GM06990 (cell line): ENCODE data around the gene PIPOX.
A peak's percentile ranks its signal among the peaks of the same experiment; 100 is the strongest.

Experiments used
- DNase-seq: peaks from one replicate; pipeline ENCODE4 v3.0.0-alpha.2; 2011; ENCODE audit not compliant: insufficient read length; ENCODE audit errors: extremely low read depth
- H3K27me3 ChIP-seq: replicated peaks from 2 replicates; pipeline ENCODE4 v1.6.0; 2011; ENCODE audit warnings: low read length; ENCODE audit not compliant: control insufficient read depth, insufficient read depth
- H3K36me3 ChIP-seq: 2 replicates; pipeline ENCODE4 v1.5.1; 2011; ENCODE audit warnings: low read length; ENCODE audit not compliant: control insufficient read depth, insufficient read depth
- H3K4me3 ChIP-seq: replicated peaks from 2 replicates; pipeline ENCODE4 v1.5.1; 2011; ENCODE audit warnings: low read depth, mild to moderate bottlenecking, control low read depth, low read length
- TF ChIP-seq, protein P1 (sequence below): IDR thresholded peaks from 2 replicates; pipeline ENCODE4 v1.5.1; 2011; ENCODE audit warnings: low read length, control low read depth, mild to moderate bottlenecking, inconsistent platforms; ENCODE audit not compliant: insufficient read depth, poor library complexity, severe bottlenecking

PIPOX gene

DNA sequence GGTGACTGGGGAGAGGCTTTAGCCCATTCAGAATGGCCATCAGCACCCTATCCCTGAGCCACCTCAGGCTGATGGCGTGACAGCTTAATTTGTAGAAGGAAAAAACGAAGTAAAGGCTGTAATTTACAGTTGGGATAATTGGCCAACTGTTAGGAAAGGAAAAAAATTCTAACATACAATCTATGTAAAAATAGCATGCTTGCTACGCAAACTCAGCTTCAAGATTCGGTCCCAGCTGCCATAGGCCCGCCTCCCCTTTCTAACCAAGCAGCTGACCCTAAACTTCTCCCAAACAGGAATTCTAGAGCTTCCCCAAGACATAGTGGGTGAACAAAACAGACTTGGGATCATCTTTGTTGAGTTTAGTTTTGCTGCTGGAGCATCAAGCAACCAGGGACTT is 42.0 kb upstream of the PIPOX start:
- no peak overlapping the region for H3K4me3 ChIP-seq
- H3K36me3 ChIP-seq = no peaks in the 10 kb centered on the region
- no peak for DNase-seq
- no peaks in the 10 kb centered on the region; the same call in 1 of the 2 replicates for H3K27me3 ChIP-seq
- TF ChIP-seq, protein P1, sequence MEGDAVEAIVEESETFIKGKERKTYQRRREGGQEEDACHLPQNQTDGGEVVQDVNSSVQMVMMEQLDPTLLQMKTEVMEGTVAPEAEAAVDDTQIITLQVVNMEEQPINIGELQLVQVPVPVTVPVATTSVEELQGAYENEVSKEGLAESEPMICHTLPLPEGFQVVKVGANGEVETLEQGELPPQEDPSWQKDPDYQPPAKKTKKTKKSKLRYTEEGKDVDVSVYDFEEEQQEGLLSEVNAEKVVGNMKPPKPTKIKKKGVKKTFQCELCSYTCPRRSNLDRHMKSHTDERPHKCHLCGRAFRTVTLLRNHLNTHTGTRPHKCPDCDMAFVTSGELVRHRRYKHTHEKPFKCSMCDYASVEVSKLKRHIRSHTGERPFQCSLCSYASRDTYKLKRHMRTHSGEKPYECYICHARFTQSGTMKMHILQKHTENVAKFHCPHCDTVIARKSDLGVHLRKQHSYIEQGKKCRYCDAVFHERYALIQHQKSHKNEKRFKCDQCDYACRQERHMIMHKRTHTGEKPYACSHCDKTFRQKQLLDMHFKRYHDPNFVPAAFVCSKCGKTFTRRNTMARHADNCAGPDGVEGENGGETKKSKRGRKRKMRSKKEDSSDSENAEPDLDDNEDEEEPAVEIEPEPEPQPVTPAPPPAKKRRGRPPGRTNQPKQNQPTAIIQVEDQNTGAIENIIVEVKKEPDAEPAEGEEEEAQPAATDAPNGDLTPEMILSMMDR = no peak

DNA sequence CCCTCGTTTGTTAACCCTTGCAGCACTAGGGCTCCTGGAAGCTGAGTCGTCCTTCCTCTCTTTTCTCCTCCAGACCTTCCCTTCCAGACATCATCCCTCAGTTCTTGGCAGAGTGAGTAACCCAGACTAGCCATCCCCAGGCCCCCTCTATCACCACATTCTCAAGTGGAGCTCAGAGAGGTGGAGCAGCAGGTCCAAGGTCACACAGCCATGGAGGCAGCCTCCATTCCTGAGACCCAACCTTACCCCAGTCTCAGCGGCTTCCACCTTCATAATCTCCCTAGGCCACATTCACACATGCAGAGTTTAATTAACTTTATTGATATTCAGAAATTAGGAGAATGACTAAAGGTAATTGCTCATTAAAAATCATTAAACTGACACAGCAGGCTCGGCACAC is 40.1 kb upstream of the PIPOX start:
- H3K36me3 ChIP-seq = no peaks in the 10 kb centered on the region
- H3K4me3 ChIP-seq = no peak overlapping the region
- H3K27me3 ChIP-seq = no peaks in the 10 kb centered on the region; the same call in 1 of the 2 replicates
- no peak for DNase-seq
- TF ChIP-seq, protein P1 = no peak

DNA sequence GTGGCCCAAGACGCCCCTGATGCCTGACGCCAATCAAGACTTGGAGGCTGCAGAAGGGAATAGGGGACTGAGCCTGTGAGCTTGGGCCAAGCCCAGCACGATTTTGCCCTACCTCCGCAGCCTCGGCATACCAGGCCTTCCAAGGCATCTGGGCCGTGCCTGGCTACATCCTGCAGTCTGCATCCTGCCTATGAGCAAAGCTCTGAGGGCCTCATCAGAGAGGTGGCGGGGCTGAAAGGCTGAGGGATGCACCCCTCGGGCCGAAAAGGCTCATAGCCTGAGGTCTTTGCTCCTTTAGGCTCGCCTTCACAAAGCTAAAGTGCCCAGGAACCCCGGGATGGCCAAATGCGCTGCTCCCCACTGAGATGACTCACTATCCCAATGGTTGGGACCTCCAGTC is 39.7 kb upstream of the PIPOX start:
- Histone ChIP-seq H3K27me3 (no peaks in the 10 kb centered on the region; the same call in 1 of the 2 replicates), H3K4me3 (no peak overlapping the region), H3K36me3 (no peaks in the 10 kb centered on the region)
- TF ChIP-seq, protein P1 = no peak
- no peak for DNase-seq

DNA sequence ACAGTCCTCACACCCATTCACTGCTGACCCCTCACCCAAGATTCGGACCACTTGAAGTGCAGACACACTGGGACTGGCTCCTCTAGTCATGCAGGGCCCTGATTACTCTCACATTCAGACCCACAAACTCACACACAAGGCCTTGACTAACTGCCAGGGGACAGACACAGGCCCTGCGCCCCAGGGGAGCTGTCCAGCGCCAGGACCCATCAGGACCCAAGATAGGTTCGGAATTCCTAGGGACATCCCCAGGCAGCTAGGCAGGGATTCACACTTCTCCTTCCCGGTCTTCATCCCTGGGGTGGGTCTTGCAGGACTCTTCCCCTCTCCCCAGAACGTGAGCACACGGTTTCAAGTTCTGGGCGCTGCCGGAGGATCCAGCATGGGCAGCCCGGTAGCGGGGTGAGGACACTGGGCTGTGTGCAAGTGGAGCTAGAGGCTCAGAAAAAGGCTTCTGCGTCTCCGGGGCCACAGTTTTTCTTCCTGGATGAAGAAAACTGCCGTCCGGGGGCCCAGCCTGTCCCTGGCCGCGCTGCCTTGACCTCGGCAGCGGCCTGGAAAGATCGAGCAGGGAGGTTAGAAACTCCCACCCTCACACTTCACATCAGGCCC is 38.8 kb upstream of the PIPOX start:
- H3K36me3 ChIP-seq = no peaks in the 10 kb centered on the region
- no peak overlapping the region for H3K4me3 ChIP-seq
- H3K27me3 ChIP-seq = no peaks in the 10 kb centered on the region; the same call in 1 of the 2 replicates
- no peak for DNase-seq
- TF ChIP-seq, protein P1 = no peak

DNA sequence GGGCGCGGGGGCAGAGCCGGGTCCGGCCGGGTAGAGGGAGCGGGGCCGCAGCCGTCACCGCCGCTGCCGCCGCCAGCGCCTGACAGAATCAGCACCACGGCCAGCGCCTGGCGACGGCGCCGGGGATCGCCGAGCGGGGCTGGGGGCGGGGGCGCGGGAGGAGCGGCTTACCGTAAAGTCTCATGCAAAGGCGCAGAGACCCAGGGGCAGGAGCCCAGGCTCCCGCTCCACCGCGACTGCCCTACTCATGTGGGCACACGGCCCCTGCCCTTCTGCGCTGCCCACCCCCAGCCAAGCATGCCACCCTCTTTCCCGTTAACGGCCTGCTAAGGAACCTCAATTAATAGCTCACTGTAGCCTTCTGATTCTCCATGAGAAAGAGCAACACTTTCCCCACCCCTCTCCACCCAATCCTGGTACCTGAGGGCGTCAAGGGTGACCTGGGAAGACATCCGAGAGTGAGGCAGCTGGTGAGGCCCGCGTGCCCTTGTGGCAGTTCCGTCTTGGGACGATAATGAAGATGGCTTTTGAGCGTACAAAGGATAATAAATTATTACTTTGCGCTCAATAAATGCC is 36.9 kb upstream of the PIPOX start, which contains the start of gene SEZ6:
TSS of gene SEZ6 (minus strand) at position 98 of the 576 bp plus-strand sequence. CDS start 164 bp downstream, outside the sequence.
- peak; percentile 59 for DNase-seq
- Histone ChIP-seq H3K27me3 (no peaks in the 10 kb centered on the region; the same call in 1 of the 2 replicates), H3K36me3 (no peaks in the 10 kb centered on the region), H3K4me3 (no peak within 1 kb of the TSS)
- TF ChIP-seq, protein P1 = no peak
